Measurements from ENCODE around the gene C1orf198.

DNA sequence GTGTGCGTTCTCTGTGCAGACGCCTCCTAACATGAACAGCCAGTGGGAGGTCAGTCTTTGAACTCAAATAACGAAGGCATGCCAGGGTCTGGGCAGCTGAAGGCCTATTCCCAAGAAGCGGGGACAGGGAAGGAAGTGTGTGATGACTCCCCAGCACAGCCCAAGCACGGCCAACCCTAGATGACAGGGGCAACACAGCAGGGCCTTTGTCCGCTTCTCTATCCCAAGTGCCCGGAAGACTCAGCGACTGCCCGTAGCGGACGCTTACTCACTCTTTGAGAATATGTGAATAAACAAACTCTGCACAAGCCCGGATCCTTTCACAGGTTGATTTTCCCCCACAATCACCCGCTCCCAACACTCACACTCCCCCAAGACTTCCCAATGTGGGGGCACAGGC, 11.2 kb downstream of the C1orf198 start:
- TF ChIP-seq POLR2A (IDR thresholded peaks at IDR 0.05; ENCODE audit: low read depth, low read length) (no peak), CTCF (conservative IDR thresholded peaks at IDR 0.05; ENCODE audit: low read depth, low read length) (no peak)

Measured in IMR-90 (cell line).